HG03097 (cell line): ENCODE results near the gene HTR1A.

Experiments used
- ATAC-seq: cut with Tn5 transposase; IDR thresholded peaks from one replicate; pipeline ENCODE4 v1.9.1; 2021; ENCODE audit not compliant: unreplicated experiment, low FRiP score

Gene HTR1A

DNA sequence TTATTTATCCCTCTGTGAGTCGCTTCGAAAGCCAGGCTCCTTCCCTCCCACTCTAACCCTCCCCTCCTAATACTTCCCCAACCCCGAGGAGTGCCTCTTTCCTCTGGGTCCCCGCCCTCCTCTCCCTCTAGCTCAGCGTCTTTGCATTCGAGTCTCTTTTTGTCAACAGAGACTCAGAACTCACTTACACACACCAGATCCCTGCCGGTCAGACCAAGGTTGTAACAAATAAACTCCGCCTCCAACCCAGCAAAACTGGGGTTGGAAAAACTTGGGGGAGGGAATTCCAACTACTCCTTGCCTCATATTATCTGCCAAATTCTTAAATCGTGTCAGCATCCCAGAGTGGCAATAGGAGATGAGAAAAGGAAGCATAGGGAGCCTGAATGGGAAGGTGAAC, at the start of gene HTR1A:
TSS of gene HTR1A (minus strand) at position 167 of the 400 bp plus-strand sequence. CDS start 726 bp downstream, outside the sequence.
- no peak for ATAC-seq

DNA sequence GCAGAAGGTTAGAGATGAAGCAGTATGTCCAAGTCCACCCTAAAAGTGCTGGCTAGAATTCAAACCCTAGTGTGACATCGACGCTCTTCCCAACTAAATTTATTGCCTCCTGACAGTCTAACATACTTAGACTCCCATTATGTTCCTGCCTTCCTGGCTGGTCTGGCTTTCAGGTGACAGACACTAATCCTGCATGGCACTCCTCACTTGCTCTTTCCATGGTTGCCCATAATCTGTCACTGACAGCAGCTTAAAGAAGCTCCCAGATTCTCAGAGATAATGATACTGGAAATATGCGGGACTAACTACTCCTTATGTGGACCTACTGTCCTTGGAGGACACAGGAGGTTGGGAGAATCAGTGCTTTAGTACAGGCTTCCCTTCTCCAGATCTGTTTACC, 41.7 kb upstream of the HTR1A start:
- no peak for ATAC-seq

DNA sequence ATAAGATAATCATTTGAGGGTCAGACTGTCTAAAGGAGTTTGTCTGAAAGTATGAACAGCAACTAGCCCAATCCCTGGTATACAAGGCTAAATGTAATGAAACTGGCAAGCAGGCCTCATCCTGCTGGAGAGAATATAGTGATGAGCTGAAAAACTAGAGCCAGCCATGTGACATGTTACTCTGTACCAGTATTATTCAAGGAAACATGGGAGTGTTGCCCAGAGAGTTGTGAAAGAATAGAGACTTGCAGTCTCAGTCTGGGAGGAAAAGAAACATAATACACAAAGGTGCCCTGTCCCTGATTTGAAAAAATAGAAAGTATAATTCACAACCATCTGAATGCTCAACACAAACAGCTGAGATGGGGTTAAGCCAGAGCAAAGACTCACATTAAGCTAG, 37.9 kb upstream of the HTR1A start:
- ATAC-seq: no peak

DNA sequence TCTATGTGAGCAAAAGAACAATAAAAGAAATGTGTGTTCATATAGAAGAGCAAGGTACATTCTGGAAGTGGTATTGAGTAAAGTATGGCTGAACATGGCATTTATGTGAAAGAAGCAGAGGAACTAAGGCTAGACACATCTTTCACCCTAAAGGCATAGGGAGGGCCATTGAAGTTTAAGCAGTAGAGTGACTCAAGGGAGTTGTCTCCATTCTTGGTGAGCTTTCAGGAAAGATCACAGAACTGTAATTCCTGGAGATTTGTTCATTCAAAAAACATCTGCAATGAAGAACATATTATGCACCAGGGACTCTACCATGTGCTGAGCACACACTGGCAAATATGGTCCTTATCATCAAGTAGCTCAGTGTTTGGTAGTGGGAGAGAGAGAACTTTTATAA, 24.8 kb upstream of the HTR1A start:
- ATAC-seq: no peak

DNA sequence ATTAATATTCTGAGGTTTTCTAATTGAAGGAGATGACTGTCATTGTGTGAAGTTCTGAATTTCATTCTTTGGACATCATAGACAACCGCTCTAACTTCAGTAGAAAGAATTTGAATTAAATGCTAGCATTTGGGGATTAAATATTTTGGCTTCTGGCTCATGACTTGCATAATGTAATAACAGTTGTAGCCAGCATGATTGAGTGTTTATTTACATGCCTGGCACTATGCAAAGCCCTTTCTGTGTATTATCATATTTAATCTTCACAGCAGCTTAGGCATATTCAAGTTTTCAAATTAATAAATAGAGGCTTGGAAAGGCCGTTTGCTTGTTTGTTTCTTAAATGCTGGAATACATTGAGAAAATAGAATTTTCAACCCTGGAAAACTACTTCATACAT, 19.6 kb upstream of the HTR1A start:
- ATAC-seq: no peak

DNA sequence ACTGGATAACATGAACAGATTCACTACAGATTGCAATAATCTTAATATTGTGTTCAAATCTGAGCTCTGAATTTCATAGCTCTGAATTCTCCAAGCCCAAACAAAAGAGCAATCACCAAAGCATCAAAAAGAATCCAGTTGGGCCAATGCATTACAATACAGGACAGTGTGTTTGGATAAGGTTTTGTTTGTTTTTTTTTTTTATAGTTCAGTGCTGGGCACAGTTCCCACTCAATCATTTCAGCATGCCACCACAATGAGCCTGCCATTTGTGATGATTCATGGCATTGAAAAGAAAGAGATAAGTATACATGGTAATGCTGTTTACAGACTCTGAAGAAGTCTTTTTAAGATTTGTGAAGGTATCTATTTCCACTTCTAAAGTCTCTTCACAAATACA, 1.7 kb upstream of the HTR1A start:
- ATAC-seq: no peak

DNA sequence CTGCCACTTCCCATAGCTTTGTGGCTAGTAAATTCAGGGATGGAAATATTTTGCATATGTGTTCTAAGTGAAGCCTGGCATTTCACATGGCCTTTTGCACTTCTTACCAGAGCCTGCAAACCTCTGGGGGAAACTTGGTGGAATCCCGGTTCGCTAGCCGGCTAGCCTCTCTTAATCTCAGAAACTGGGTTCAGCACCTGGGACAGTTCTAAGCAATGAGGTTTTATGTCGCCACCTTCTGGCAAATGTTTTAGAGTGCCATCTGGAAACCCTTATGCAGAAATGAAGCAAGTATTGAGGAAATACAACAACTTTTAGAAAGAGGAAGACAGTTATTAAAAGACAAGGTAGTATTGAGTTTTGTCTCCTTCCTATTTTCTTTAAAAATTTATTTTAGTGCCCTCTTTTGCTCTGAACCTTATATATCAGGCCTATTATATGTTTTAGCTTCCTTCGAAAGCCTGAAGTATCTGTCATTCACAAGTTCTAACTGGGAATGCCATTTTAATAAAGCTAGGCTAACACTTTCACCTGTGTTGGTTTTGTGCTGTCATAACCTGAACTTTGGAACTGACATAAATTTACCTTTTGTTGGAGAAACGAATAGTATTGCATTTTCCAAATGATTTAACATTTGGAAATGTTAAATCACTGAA, 963 bp upstream of the HTR1A start:
- ATAC-seq: peak; percentile 78

DNA sequence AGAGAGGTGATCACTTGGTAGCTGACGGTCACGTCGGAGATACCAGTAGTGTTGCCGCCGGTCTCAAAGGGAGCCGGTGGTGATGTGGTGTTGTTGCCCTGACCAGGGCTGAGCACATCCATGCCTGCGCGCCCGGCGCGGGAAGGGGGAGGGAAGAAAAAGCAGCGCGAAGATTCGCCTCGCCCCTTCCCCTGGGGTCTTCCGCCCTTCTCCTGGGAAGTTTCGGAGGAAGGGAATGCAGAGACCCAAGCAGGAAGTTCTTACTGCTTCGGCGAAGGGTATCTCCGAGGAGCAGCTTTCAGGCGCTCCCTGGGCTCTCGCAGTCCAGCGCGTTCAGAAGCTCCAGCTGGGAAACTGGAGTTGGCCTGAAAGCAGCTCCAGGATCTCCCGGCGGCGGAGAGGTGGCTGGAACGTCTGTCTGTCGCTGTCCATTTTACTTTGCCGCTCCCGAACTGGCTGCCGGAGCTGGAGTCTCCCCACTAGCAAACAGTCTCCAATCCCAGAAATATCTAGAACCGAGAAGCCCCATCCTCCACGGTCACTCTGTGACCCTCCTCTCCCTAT, 565 bp downstream of the HTR1A start:
- no peak for ATAC-seq

DNA sequence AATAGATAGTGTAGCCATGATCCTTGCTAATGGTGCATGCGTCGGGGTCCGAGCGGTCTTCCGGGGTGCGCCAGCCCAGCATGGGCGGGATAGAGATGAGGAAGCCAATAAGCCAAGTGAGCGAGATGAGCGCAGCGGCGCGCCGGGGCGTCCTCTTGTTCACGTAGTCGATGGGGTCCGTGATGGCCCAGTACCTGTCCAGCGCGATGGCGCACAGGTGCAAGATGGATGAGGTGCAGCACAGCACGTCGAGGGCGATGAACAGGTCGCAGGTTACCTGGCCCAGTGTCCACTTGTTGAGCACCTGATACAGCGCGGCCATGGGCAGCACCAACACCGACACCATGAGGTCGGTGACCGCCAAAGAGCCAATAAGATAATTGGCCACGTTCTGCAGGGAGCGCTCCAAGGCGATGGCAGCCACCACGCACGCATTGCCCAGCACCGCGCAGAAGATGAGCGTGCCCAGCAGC, 1.1 kb downstream of the HTR1A start:
- no peak for ATAC-seq

DNA sequence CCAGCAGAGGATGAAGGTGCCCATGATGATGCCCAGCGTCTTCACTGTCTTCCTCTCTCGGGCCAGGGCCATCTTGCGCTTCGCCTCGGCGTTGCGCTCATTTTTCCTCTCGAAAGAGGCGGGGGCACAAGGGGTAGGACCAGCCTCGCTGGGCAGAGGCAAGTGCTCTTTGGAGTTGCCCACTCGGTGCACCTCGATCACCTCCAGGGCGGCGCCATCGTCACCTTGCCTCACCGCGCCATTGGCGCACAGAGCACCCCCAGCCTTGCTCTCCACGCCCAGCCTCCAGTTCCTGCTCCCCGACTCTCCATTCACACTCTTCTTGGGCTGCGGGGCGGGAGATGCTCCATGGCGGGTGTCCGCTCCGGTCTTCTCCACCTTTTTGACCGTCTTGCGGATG, 1.6 kb downstream of the HTR1A start:
- ATAC-seq: no peak

DNA sequence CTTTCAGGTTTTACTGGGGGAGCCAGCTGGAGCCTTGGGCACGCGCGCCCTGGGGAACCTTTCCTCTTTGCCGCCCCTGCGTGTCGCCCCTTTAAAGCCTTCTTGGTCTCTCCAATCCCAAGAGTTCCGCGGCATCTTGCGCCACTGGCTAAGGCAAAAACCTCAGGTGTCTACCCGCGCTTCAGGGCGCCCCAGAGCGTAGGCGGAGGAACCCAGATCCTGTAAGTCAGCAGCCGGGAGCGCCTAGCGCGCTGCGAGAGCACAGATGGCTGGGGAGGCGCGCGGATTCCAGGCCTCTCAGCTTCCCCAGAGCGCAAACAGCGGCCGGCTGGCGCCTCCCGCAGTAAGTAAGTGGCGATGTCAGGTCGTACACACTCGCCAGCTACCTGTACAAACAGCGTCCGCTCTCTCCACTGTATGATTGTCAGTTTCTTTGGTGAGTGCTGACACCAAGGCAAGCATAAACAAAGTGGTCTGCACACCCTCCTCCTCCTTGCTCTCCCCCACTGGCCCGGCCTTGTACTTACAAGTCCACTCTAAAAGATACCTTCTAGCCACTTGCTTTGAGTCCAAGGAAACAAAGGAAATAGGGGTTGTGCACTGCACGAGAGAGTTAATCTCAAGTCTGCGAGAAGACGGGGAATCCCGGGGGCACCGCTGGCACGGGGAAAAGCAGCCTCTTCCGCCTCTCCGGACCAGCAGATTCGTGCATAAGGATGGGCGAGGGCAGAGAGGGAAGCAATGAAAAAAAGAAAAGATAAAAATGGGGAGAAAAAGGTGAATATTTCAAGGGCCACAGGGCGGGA, 2.9 kb downstream of the HTR1A start:
- no peak for ATAC-seq

DNA sequence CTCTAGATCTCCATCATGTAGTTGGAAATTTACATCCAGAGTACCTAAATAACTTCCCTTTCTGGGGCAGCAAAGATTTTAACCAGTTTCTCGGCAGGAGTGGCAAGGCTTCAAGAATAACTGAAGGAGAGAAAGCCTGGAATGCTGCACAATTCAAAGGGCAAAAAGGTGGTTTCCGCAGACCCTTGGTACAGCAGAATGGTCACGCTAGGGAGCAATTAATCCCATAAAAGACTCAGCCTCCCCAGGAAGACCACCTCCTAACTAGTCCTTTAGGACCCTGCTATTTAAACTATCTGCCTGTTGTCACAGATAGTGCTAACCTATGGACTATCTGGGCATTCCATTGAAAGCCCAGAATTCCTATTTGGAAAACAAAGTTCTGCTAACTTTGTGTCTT, 3.6 kb downstream of the HTR1A start:
- ATAC-seq: no peak

DNA sequence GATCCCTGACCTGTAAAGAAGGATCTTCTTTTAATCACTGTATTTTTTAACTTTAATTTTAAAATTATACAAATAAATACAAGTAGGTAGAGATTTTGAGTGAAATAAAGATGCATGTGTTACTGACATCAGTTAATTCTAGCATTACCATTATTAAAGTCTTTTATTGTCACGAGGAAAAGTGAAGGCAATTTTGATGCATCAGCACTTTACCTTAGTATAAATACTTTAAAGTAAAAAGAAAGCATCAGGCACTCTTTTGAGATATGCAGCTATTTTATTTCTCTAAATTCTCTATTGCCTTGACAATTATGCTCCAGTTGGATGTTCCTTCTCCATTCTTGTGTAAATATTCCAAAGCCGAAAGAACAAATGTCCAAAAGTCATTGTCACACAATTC, 4.6 kb downstream of the HTR1A start:
- ATAC-seq: no peak

DNA sequence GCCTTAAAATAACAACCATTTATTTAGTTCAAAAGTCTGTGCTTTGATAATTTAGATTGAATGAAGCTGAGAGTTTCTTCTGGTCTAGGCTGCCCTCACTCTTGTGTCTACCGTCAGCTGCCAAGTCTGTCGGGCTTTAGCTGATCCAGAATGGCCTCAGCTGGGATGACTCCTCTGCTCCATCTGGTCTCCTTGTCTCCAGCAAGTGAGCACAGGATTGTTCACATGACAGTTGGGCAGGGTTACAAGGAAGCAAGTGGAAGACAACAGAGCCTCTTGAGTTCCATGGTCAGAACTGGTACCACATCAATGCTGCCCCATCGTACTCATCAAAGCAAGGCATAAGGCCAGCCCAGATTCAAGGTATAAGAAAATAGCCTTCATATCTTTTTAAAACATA, 9.0 kb downstream of the HTR1A start:
- ATAC-seq: no peak

DNA sequence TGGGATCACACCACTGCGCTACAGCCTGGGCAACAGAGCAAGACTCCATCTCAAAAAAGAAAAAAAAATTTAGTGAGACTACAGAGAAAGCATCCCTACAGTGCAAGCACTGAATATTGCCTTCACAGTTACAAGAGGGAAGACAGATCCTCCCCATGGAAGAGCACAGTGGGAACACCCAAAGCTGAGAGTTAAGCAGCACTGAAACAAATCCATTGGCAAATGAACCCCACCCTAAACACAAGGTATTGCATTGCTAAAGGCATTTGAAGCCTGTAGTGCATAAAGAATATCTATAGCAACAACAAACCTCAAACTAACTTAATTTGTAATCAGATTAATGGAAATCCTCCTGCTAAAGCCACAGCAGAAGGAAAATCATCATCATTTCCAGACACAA, 27.1 kb downstream of the HTR1A start:
- no peak for ATAC-seq

DNA sequence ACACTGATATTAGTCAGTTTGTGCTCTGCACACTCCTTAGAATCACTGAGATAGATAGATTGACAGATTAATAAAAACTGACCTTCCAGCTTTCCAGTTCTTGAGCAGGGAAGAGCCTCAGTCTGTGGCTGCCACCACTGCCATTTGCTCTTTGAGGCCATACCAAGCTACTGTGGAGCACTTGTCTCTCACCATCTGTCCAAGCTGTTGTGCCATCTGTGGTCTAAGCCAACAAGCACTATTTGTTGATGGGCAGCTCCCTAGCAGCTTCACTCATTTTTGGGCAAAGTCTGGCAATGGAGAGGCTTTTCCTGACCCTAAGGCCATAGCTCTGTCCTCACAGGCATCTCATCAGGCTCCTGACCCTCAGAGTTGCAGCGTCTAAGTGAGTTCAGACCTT, 30.4 kb downstream of the HTR1A start:
- no peak for ATAC-seq

DNA sequence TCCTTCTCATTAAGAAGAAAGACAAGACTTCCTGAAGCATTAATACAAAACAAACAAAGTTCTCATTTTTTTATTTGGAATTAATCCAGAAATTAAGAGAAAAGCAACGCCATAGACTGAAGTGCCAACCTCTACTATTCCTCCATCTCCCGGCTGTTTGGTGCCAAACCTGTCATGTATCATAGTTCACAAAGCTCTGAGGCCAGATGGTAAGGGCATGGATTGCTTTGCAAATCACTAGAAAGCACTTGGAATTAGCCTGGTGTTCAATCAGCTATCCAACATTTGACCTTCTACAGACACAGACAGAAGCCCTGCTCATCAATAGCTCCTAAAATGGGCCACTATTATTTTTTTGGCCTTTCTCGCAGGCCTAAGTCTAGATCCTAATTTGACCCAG, 33.8 kb downstream of the HTR1A start:
- no peak for ATAC-seq

DNA sequence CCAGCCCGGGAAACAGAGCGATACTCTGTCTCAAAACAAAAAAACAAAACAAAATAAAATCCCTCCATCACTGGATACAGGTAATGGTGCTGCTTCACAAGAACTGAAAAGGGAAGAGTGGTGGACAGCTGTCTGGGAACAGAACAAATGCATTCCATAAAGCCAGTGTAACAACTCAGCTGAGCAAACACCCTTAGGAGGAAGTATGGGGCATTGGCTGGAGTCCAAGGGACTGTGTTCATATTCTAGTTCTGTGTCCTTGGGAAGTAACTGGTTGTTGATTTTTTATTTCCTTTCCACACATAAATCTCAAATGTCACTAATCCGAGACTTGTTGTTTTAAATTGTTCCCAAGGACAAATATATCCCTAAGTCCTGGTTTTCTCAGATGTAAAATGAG, 38.3 kb downstream of the HTR1A start:
- ATAC-seq: no peak

DNA sequence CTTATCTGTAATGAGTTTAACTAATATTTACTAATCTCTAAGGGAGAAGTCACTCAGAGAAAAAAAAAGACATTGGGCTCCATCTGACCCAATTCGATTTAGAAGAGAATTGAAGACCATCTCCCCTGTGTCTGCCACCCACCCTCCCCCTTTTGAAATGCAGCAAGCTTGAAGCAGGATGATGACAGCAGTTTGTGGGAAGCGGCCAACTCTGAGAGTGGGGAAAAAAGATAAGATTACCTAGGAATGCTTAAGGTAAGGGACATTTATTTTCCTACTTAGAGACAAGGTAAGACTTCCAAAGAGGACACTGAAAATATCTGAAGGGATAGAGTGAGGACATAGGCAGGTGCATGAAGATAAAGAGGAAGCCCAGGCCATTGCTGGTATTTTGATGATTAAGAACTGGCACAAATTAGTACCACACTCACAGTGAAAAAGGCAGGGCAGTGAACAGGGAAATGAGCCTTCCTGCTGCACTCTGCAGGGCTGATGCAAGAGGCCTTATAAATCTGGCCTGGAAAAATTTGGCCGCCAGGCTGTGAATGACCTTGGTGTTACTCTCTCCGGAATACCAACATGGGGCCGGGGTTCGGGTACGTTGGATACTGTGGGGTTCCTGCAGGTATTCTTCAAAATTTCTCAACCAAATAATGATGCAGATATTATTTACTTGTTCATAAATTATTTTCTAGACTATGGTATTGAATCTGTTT, 42.3 kb downstream of the HTR1A start:
- no peak for ATAC-seq

DNA sequence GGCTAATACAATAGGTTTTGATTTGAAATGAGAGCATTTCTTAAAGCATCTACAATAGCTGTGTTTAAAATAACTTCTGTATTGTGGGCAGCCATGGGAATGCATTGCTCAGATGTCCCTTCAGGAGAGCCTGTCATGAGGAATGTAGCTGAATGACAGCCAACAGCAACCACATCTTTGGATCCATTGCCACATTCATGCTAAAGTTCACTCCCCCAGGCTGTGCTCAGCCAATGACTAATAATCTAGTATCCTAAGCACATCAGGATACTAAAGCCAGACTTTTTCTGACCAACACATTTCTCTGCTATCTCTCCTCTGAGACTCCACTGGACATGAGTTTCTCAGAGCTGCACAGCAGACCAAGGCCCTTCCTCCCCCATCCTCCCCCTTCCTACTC, 45.5 kb downstream of the HTR1A start:
- ATAC-seq: no peak

DNA sequence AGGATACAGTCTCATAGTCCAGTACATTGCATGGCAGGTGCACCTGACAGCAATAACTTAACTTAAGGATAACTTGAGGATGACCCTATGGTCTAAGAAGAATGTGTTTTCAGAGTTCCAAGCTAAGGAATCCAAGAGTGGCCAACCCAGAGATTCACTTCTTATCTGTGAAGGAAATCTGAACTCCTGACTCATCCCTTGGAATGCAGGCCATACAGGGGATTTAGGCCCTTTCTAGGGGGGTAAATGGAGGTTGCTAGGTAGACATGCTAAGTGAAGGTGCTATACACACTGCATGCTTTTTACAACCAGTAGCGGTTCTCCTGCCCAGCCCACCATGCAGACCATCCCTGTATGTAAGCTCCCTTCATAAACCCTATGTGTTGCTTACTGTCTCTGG, 50.4 kb downstream of the HTR1A start:
- ATAC-seq: no peak
